Brain microvascular endothelial cell (primary cell): ENCODE measurements around the gene EDEM1.

Experiments
- DNase-seq: peaks from one replicate; pipeline ENCODE4 v3.0.0-alpha.2; 2020
- H3K27ac ChIP-seq: fragments of 250-450 bp; sonication (Bioruptor Pico); 2 replicates; pipeline ENCODE4 v1.5.1; 2020; ENCODE audit warnings: mild to moderate bottlenecking, moderate library complexity
- H3K27me3 ChIP-seq: fragments of 250-450 bp; sonication (Bioruptor Pico); replicated peaks from 2 replicates; pipeline ENCODE4 v1.5.1; 2020; ENCODE audit warnings: mild to moderate bottlenecking
- H3K36me3 ChIP-seq: fragments of 250-450 bp; sonication (Bioruptor Pico); replicated peaks from 2 replicates; pipeline ENCODE4 v1.5.1; 2020; ENCODE audit warnings: mild to moderate bottlenecking
- H3K4me3 ChIP-seq: 2 replicates; pipeline ENCODE4 v1.5.1; 2011; ENCODE audit warnings: low read depth, mild to moderate bottlenecking, control low read depth, low read length, moderate library complexity
- in situ Hi-C: cut with HindIII; loops from 2 replicates; pipeline ENCODE4 v1.10.0; 2017; ENCODE audit warnings: low sequenced_read_pairs, low pct_ligation_motif_present
- TF ChIP-seq, protein P1 (sequence below): IDR thresholded peaks from 2 replicates; pipeline ENCODE4 v1.5.1; 2011; ENCODE audit warnings: low read depth, mild to moderate bottlenecking, moderate library complexity, low read length, control low read depth, inconsistent platforms; ENCODE audit errors: missing control alignments

EDEM1 gene

DNA sequence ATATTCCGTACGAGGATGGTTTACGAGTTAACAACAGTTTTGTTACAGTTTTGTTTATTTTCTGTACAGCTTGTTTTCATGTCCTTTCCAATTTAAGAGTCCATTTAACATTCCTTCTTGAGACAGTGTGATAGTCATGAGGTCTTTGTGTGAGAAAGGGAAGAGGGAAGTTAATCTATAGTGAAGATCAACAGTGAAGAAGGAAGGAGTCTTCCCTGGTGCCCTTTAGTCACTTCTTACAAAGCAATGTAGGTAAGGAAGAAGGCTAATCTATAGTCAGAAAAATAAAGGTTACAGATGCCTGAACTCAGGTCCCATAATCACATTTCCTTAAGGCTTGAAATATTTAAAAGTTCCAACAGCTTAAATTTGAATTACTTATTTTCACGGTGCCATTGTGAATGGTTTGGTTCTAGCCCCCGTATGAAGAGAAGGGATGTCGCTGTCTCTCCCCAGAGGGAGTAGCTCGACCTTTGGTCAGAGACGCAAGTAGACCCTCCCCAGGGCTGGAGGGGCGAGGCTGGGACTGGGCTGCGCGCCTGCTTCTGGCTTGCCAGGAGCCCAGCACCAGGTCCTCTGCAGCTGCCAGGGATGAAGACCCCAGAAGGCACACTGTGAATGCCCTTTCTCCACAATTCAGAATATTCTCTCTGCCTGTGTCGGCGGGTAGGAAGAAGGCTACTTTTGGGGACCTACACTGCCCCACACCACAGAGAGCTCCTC is 34.9 kb downstream of the EDEM1 start:
- Histone ChIP-seq H3K27me3 (no peaks in the 10 kb centered on the region), H3K36me3 (peaks cover 4% of the 10 kb centered on the region), H3K27ac (no peak overlapping the region), H3K4me3 (no peak overlapping the region)
- in situ Hi-C loops, result no loop called here
- TF ChIP-seq, protein P1, sequence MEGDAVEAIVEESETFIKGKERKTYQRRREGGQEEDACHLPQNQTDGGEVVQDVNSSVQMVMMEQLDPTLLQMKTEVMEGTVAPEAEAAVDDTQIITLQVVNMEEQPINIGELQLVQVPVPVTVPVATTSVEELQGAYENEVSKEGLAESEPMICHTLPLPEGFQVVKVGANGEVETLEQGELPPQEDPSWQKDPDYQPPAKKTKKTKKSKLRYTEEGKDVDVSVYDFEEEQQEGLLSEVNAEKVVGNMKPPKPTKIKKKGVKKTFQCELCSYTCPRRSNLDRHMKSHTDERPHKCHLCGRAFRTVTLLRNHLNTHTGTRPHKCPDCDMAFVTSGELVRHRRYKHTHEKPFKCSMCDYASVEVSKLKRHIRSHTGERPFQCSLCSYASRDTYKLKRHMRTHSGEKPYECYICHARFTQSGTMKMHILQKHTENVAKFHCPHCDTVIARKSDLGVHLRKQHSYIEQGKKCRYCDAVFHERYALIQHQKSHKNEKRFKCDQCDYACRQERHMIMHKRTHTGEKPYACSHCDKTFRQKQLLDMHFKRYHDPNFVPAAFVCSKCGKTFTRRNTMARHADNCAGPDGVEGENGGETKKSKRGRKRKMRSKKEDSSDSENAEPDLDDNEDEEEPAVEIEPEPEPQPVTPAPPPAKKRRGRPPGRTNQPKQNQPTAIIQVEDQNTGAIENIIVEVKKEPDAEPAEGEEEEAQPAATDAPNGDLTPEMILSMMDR, result no peak
- DNase-seq, result no peak

DNA sequence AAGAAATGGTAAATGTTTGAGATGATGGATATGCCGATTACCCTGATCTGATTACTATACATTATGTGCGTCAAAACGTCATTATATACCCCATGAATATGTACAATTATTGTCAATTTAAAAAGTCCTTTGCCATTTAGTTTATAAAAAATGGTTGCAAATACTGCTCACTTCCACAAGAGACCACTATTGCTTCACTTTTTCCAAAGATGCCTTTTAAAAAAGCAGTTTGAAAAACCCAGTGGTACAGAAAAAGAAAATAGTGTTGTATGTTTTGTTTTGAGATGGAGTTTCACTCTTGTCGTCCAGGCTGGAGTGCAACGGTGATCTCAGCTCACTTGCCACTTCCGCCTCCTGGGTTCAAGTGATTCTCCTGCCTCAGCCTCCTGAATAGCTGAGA is 39.3 kb downstream of the EDEM1 start:
- DNase-seq, result no peak
- in situ Hi-C loops, result no loop called here
- Histone ChIP-seq H3K4me3 (no peak overlapping the region), H3K27me3 (no peaks in the 10 kb centered on the region), H3K27ac (no peak overlapping the region), H3K36me3 (no peaks in the 10 kb centered on the region)
- TF ChIP-seq, protein P1, result peak; percentile 42

- Histone ChIP-seq H3K27me3 (no peaks in the 10 kb centered on the region), H3K36me3 (no peaks in the 10 kb centered on the region), H3K27ac (no peak overlapping the region), H3K4me3 (no peak overlapping the region)
- TF ChIP-seq, protein P1, result no peak
- DNase-seq, result no peak
- in situ Hi-C loops, result no loop called here
Observed at GRCh38 chr3:5227812-5228211, 40.3 kb downstream of the EDEM1 start.

DNA sequence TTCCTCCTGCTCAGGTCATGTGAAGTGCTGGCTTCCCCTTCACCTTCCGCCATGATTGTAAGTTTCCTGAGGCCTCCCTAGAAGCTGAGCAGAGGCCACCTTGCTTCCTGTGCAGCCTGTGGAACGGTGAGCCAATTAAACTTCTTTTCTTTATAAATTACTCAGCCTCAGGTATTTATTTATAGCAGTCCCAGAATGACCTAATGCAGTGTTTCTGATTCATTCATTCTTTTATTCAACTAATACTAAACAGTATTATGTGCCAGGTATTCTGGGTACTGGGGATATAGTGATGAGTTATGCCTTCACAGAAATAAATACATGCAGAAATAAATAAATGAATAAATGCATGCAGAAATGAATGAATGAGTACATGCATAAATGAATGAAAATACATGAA is 41.9 kb downstream of the EDEM1 start:
- DNase-seq, result no peak
- H3K4me3 ChIP-seq, result no peak overlapping the region
- H3K27me3 ChIP-seq, result no peaks in the 10 kb centered on the region
- TF ChIP-seq, protein P1, result no peak
- in situ Hi-C loops, result no loop called here
- H3K36me3 ChIP-seq, result no peaks in the 10 kb centered on the region
- no peak overlapping the region for H3K27ac ChIP-seq

GRCh38 chr3:5231074-5231473 is 43.6 kb downstream of the EDEM1 start:
- Histone ChIP-seq H3K27me3 (no peaks in the 10 kb centered on the region), H3K36me3 (no peaks in the 10 kb centered on the region), H3K27ac (no peak overlapping the region), H3K4me3 (no peak overlapping the region)
- no peak for DNase-seq
- in situ Hi-C loops, result no loop called here
- TF ChIP-seq, protein P1, result no peak

DNA sequence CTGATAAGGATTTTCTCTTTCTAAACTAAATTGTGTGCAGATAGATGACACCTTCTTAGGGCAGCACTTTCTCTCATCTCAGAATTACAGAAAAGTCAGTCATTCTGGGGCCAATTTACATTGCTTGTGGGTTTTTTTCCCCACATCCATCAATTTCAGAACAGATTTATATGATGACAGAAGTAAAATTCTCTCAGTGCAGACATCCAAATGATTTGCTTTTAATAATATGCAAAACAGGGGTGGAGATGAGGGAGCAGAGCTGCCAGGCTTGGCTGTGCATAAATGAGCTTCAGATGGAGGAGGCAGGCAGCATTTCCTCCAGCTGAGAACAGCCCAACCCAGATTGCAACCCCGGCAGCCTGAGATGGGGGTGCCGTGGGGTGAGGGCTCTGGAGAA is 44.0 kb downstream of the EDEM1 start:
- H3K36me3 ChIP-seq, result no peaks in the 10 kb centered on the region
- TF ChIP-seq, protein P1, result no peak
- H3K27me3 ChIP-seq, result no peaks in the 10 kb centered on the region
- H3K4me3 ChIP-seq, result no peak overlapping the region
- in situ Hi-C loops, result no loop called here
- no peak overlapping the region for H3K27ac ChIP-seq
- no peak for DNase-seq
